ENCODE results near the gene MRPS14. TPM values are rescaled to one million over a fixed set of nuclear protein-coding genes. Genes with fewer than 3 reads are reported as not detected.

Gene MRPS14
- polyA plus RNA-seq, 1 donor from 2014 or later: 49.5 TPM

GRCh38 chr1:175013445-175013844 is 9.8 kb downstream of the MRPS14 start:
- Histone ChIP-seq H3F3A (ENCODE audit: insufficient read depth, low read length, poor library complexity, severe bottlenecking) (no peaks in the 10 kb centered on the region), H3K4me2 (ENCODE audit: low read length) (no peak overlapping the region), H3K27me3 (ENCODE audit: insufficient read depth, low read depth, low read length) (no peaks in the 10 kb centered on the region), H3K9me3 (ENCODE audit: low read length) (no peaks in the 10 kb centered on the region), H4K20me1 (ENCODE audit: insufficient read depth) (no peaks in the 10 kb centered on the region), H2AFZ (ENCODE audit: low read depth, low read length) (no peak overlapping the region), H3K27ac (ENCODE audit: low read length) (no peak overlapping the region), H3K9ac (ENCODE audit: low read length) (no peak overlapping the region), H3K79me2 (replicated peaks; ENCODE audit: insufficient read depth, low read length) (no peaks in the 10 kb centered on the region), H3K4me3 (ENCODE audit: low read length) (no peak overlapping the region), H3K9me2 (ENCODE audit: insufficient read depth, low read length) (no peaks in the 10 kb centered on the region), H3K36me3 (ENCODE audit: insufficient read depth, low read length) (no peaks in the 10 kb centered on the region)
- no peak for TF ChIP-seq POLR2AphosphoS5 (IDR thresholded peaks at IDR 0.05)
- TF ChIP-seq EZH2 (IDR thresholded peaks at IDR 0.05; ENCODE audit: borderline replicate concordance, insufficient read depth, low read length, poor library complexity, severe bottlenecking): no peak
- TF ChIP-seq MXI1 (conservative IDR thresholded peaks at IDR 0.05; ENCODE audit: poor library complexity, severe bottlenecking): no peak
- no peak for TF ChIP-seq SMC3 (conservative IDR thresholded peaks at IDR 0.05; ENCODE audit: poor library complexity)
- no peak for TF ChIP-seq CTCF (IDR thresholded peaks at IDR 0.05; ENCODE audit: poor library complexity, severe bottlenecking)
- no peak for TF ChIP-seq TAF1 (IDR thresholded peaks at IDR 0.05; ENCODE audit: low read depth)
- no peak for TF ChIP-seq REST (IDR thresholded peaks at IDR 0.05; ENCODE audit: borderline replicate concordance)
- TF ChIP-seq EP300 (conservative IDR thresholded peaks at IDR 0.05; ENCODE audit: poor library complexity, severe bottlenecking): no peak
- no peak for TF ChIP-seq RAD21 (conservative IDR thresholded peaks at IDR 0.05)

- Histone ChIP-seq H3K79me2 (replicated peaks; ENCODE audit: insufficient read depth, low read length) (peaks cover 3% of the 10 kb centered on the region), H3K36me3 (ENCODE audit: insufficient read depth, low read length) (no peaks in the 10 kb centered on the region)
Measured at GRCh38 chr1:175009532-175009931, 13.7 kb downstream of the MRPS14 start.

More at GRCh38 chr1:175009532-175009931, 13.7 kb downstream of the MRPS14 start:
- no peak overlapping the region for H2AFZ ChIP-seq (ENCODE audit: low read depth, low read length)
- no peak overlapping the region for H3K9ac ChIP-seq (ENCODE audit: low read length)
- H3K9me2 ChIP-seq (ENCODE audit: insufficient read depth, low read length): no peaks in the 10 kb centered on the region
- H3K9me3 ChIP-seq (ENCODE audit: low read length): no peaks in the 10 kb centered on the region
- H3F3A ChIP-seq (ENCODE audit: insufficient read depth, low read length, poor library complexity, severe bottlenecking): no peaks in the 10 kb centered on the region
- H3K4me2 ChIP-seq (ENCODE audit: low read length): no peak overlapping the region
- H4K20me1 ChIP-seq (ENCODE audit: insufficient read depth): no peaks in the 10 kb centered on the region
- no peaks in the 10 kb centered on the region for H3K27me3 ChIP-seq (ENCODE audit: insufficient read depth, low read depth, low read length)
- TF ChIP-seq CTCF (IDR thresholded peaks at IDR 0.05; ENCODE audit: poor library complexity, severe bottlenecking): no peak
- TF ChIP-seq EZH2 (IDR thresholded peaks at IDR 0.05; ENCODE audit: borderline replicate concordance, insufficient read depth, low read length, poor library complexity, severe bottlenecking): no peak
- no peak for TF ChIP-seq REST (IDR thresholded peaks at IDR 0.05; ENCODE audit: borderline replicate concordance)
- TF ChIP-seq SMC3 (conservative IDR thresholded peaks at IDR 0.05; ENCODE audit: poor library complexity): no peak
- TF ChIP-seq TAF1 (IDR thresholded peaks at IDR 0.05; ENCODE audit: low read depth): no peak
- TF ChIP-seq MXI1 (conservative IDR thresholded peaks at IDR 0.05; ENCODE audit: poor library complexity, severe bottlenecking): no peak
- TF ChIP-seq RAD21 (conservative IDR thresholded peaks at IDR 0.05): no peak
- no peak for TF ChIP-seq EP300 (conservative IDR thresholded peaks at IDR 0.05; ENCODE audit: poor library complexity, severe bottlenecking)
- TF ChIP-seq POLR2AphosphoS5 (IDR thresholded peaks at IDR 0.05): no peak
- no peak overlapping the region for H3K27ac ChIP-seq (ENCODE audit: low read length)
- no peak overlapping the region for H3K4me3 ChIP-seq (ENCODE audit: low read length)

All from neural cell (in vitro differentiated cells).